Stimulated activated CD4-positive, alpha-beta T cell treated with anti-CD3 and anti-CD28 coated beads, Interleukin-1b, Interleukin-23, amount 100 ng/mL, for 1 hour (primary cell): ENCODE data around the gene TRAPPC12.

Experiments
- DNase-seq, 2 donors: peaks; one replicate each; pipeline ENCODE4 v3.0.0-alpha.2; 2020; ENCODE audit warnings: low read depth in 2 of 2

The TRAPPC12 gene

DNA sequence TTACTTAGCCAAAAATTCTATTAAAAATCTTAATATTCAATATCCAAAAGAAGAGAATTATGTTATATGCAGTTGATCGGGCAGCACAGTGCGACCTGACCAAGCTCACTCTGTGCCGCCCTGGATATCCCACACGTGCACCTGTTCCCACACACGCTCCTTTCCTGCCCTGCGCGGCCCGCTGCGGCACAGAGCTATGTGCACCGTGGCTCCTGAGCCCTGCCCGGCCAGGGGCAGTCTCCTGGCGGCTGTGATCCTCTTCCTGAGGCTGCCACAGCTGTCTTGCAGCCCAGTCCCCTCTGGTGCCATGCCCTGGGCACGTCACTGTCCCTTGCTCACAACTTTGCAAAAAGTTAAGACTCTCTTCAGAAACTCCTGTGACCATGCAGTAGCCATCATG lies 29.3 kb downstream of the TRAPPC12 start:
- no peak for DNase-seq

GRCh38 chr2:3409627-3410170 lies 30.2 kb downstream of the TRAPPC12 start:
- no peak for DNase-seq

GRCh38 chr2:3411103-3411502 lies 31.6 kb downstream of the TRAPPC12 start:
- no peak for DNase-seq

DNA sequence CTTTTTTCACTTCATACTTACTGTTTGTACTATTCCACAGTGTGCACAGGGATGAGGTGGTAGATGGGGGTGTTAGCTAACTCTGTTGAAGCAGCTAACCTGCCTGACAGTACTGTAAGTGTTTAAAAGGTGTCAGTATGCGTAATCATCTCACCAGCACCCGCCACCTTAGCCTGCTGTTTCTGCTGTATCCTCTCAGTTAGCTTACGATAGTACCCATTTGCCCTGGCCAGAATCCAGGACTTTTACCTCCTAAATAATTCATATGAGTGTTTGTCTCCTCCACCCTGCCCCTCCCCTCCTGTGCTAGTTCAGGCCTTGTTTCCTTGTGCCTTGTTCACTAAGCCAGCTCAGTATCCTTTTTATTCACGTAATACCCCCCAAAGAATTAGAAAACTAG lies 34.2 kb downstream of the TRAPPC12 start:
- DNase-seq = no peak

GRCh38 chr2:3414133-3414860 lies 34.8 kb downstream of the TRAPPC12 start:
- DNase-seq = no peak

- no peak for DNase-seq
Measured at GRCh38 chr2:3418766-3419404, 39.4 kb downstream of the TRAPPC12 start.

GRCh38 chr2:3420076-3420768 lies 40.7 kb downstream of the TRAPPC12 start:
- no peak for DNase-seq

DNA sequence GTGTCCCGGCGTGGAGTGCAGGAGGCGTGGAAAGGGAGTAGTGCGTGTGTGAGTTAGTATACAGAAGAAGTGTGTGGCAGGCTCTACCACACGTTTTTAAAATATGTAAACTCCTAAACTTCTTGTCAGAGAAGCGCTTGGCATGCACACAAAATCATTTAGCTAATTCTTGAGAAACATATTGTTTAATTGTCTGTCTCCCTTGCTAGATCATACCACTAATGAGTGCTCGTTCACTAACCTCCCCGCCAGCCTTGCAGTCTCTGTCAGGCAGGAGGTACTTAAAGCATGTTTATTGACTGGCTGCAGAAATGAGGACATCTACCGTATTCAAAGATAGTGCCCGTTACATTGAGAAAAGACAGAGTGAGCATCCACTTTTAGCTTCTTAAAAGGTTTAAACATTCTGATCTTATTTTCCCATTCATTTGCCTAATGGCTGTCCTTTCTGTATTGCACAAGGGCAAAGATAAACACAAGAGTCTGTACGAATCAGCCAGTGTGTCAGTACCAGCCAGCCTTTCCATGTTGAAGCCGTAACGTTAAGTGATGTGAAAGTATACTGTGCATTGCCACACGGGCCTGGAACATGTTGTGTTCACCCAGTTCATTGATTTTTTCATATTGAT lies 41.4 kb downstream of the TRAPPC12 start:
- DNase-seq = no peak

- no peak for DNase-seq
Measured at GRCh38 chr2:3421580-3421979, 42.1 kb downstream of the TRAPPC12 start.

GRCh38 chr2:3422161-3422779 lies 42.8 kb downstream of the TRAPPC12 start:
- DNase-seq = no peak

DNA sequence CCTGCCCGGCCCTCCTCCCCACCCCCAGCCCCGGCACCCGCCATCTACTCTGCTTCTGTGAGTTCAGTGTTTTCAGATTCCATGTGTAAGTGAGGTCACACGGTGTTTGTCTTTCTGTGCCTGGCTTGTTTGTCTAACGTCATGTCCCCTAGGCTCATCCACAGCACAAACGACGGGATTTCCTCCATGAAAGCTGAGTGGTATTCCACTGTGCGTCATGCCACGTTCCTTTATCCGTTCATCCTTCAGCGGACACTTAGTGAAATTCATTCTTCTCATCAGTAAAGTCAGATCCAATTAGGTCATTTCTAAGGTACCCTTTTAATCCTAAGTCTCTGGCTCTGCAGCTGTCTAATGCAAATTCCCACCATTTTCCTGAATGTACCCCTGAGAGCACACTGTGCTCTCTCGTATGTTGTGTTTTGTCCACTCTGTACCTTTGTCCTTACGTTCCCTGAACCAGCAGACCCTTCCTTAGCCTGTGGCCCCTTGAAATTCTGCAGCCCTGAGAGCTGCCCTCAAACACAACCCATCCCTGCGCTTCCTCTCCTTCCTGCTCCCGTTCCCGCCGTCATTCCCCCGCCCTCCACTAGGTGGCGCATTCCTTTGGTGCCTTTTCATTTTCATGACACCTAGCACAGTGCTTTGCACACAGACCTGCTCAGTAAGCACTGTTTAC lies 44.1 kb downstream of the TRAPPC12 start:
- DNase-seq = peak; percentile 33 to 68

DNA sequence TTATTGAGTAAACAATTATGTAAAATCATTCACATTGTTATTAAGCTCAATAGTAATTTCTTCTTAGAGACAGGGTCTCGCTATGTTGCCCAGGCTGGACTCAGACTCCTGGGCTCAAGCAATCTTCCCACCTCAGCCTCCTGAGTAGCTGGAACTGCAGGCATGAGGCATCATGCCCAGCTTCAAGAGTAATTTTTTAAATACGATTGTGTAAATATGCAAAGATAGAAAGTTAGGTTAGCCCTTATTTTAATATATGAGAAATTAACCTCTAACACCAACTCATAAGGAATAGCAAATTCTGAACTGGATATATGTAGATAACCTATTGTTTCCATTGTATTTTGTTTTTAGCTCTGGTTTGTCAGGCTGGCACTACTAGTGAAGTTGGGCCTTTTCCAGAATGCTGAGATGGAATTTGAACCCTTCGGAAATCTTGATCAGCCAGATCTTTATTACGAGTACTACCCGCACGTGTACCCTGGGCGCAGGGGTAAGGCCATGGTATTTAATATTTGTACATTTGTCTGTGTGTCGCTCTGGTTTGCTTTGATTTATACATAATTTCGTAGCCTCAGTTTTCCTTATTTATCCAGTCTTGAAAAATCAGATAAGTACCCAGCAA lies 44.8 kb downstream of the TRAPPC12 start:
- DNase-seq = no peak

DNA sequence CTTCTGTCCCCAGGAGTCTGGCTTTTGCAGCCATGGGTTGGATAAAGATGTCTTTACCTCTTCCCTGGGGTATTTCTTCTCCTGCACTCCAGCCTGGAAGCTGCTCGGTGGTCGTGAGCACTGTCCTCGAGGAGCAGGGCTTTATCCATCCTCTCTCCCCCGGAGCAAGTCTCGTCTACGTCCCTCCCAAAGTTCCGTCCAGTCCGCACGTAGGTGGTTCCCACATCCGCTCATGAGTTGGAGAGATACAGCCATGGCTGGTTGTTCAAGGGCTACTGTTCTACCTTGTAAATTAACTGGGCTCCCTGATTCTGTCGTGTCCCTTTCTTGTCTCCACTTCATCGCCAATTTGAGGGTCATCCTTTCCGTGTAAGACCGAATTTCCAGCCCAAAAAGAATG lies 47.1 kb downstream of the TRAPPC12 start:
- no peak for DNase-seq

DNA sequence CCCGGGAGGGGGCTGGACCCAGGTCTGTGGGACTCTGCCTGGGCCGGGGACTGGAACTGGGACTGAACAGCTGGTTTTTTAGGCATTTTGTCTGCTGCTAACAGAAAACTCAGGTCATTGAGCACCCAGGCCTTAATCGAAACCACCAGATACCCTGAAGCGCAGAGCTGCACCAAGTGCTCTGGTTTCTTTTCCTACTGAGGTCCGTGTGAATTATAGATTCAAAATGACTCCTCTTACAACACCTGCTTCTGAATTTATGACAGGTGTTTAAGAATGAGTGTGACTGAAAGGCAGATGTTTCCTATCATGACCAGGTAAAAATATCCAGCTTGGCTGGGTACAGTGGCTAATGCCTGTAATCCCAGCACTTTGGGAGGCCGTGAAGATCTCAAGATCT lies 47.8 kb downstream of the TRAPPC12 start:
- DNase-seq = no peak

DNA sequence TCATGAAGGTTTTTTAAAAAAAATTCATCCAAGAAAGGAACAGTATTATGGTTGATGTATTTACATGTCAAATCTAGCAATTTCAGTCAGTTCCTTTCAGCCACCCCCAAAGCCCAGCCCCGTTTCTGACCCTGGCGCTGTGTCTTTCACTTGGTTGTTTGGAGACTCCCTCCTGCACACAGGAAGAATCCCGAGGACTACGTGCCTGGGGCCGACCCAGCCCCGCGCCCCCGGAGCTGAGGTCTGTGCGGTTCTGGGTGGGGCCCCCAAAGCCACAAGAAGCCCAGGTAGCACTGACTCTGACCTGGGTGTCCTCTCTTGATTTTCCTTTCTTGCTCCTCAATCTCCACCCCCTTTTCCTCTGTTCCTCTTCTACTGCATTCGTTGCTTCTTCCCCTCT lies 49.1 kb downstream of the TRAPPC12 start:
- no peak for DNase-seq

GRCh38 chr2:3429066-3429610 lies 49.6 kb downstream of the TRAPPC12 start:
- no peak for DNase-seq

GRCh38 chr2:3430172-3430571 lies 50.7 kb downstream of the TRAPPC12 start:
- DNase-seq = no peak

GRCh38 chr2:3430740-3431490 lies 51.4 kb downstream of the TRAPPC12 start:
- no peak for DNase-seq

GRCh38 chr2:3432067-3432466 lies 52.6 kb downstream of the TRAPPC12 start:
- no peak for DNase-seq
